Muscle of arm (tissue), 12 donors: ENCODE results near the gene DCAF7. TPM values are rescaled to one million over a fixed set of nuclear protein-coding genes. Genes with fewer than 3 reads are reported as not detected.

ENCODE experiments used
- DNase-seq: peaks from one replicate; pipeline ENCODE4 v3.0.0-alpha.2; 2013
- polyA plus RNA-seq, 12 donors: library from polyadenylated mRNA; unstranded; fragments of 120-200 nt; gene quantifications; one replicate each; pipeline ENCODE4 v1.2.1, GENCODE V29; 2013; ENCODE audit not compliant: insufficient read length in 12 of 12

Gene DCAF7
- polyA plus RNA-seq, 12 donors, result 38.5 to 57.3 (median 44.0) TPM; not detected in 1

- DNase-seq, result no peak
These were observed 8.1 kb upstream of the DCAF7 start for GRCh38 chr17:63542218-63542545.

GRCh38 chr17:63542942-63543821, 7.1 kb upstream of the DCAF7 start:
- no peak for DNase-seq

- no peak for DNase-seq
These were observed 6.4 kb upstream of the DCAF7 start for GRCh38 chr17:63543822-63544420.

GRCh38 chr17:63544467-63545301, 5.6 kb upstream of the DCAF7 start:
- DNase-seq, result no peak

- no peak for DNase-seq
These were observed 3.8 kb upstream of the DCAF7 start for GRCh38 chr17:63546308-63547082.

GRCh38 chr17:63547083-63547523, 3.2 kb upstream of the DCAF7 start:
- DNase-seq, result no peak

GRCh38 chr17:63549289-63549945, 860 bp upstream of the DCAF7 start:
- no peak for DNase-seq

GRCh38 chr17:63550817-63551639, 751 bp downstream of the DCAF7 start:
- DNase-seq, result peak; percentile 48

- DNase-seq, result no peak
These were observed 1.9 kb downstream of the DCAF7 start for GRCh38 chr17:63552211-63552610.

- DNase-seq, result no peak
These were observed 5.4 kb downstream of the DCAF7 start for GRCh38 chr17:63555500-63556156.

- DNase-seq, result no peak
These were observed 7.1 kb downstream of the DCAF7 start for GRCh38 chr17:63557416-63557815.

- DNase-seq, result no peak
These were observed 8.2 kb downstream of the DCAF7 start for GRCh38 chr17:63558441-63558840.

- no peak for DNase-seq
These were observed 11.5 kb downstream of the DCAF7 start for GRCh38 chr17:63561819-63562218.

GRCh38 chr17:63563339-63563738, 13.1 kb downstream of the DCAF7 start:
- no peak for DNase-seq

GRCh38 chr17:63564562-63564961, 14.3 kb downstream of the DCAF7 start:
- no peak for DNase-seq

GRCh38 chr17:63567229-63567628, 17.0 kb downstream of the DCAF7 start:
- no peak for DNase-seq

GRCh38 chr17:63568563-63568962, 18.3 kb downstream of the DCAF7 start:
- DNase-seq, result no peak

- DNase-seq, result no peak
These were observed 21.5 kb downstream of the DCAF7 start for GRCh38 chr17:63571632-63572310.

- DNase-seq, result no peak
These were observed 23.4 kb downstream of the DCAF7 start for GRCh38 chr17:63573634-63574033.
